Esophagus muscularis mucosa (tissue), 3 donors: ENCODE data around the gene COLEC12.
"Not testable (repeated sequence)": the region's sequence is repeated elsewhere in the genome, so short reads cannot be mapped to it uniquely, and the experiment has no call there.

Source experiments
- CTCF ChIP-seq, 3 experiments: fragments of 200-600 bp in 2 of 3; fragments of 450-650 bp in 1 of 3; sonication (generic) in 2 of 3; IDR thresholded peaks; one replicate each; pipeline ENCODE4 v1.5.1; 2017 to 2019; ENCODE audit warnings: antibody characterized with exemption in 3 of 3, mild to moderate bottlenecking in 2 of 3, moderate library complexity in 1 of 3
- POLR2AphosphoS5 ChIP-seq, 2 donors: sonication (generic); formaldehyde crosslinking; IDR thresholded peaks; one replicate each; pipeline ENCODE4 v1.6.1; 2017; ENCODE audit warnings: antibody characterized with exemption in 2 of 2

GRCh38 chr18:289970-290369, 210.5 kb downstream of the COLEC12 start:
- TF ChIP-seq CTCF, POLR2AphosphoS5 (IDR thresholded peaks at IDR 0.05): not testable (repeated sequence)
